MM.1S (cell line): ENCODE results near the gene TSHR.

Experiments
- DNase-seq: peaks from one replicate; pipeline ENCODE4 v3.0.0-alpha.2; 2015
- H2AFZ ChIP-seq: fragments of 300-600 bp; sonication (generic); 2 replicates; pipeline ENCODE4 v1.6.0; 2016; ENCODE audit warnings: antibody characterized with exemption, low read length
- H3F3A ChIP-seq: fragments of 300-600 bp; sonication (generic); 2 replicates; pipeline ENCODE4 v1.6.1; 2016; ENCODE audit warnings: mild to moderate bottlenecking, antibody characterized with exemption, low read length, moderate library complexity, mixed read lengths; ENCODE audit not compliant: insufficient read depth
- H3K27ac ChIP-seq: fragments of 300-600 bp; sonication (generic); 2 replicates; pipeline ENCODE4 v1.5.1; 2016; ENCODE audit warnings: mild to moderate bottlenecking, low read length
- H3K27me3 ChIP-seq: fragments of 300-600 bp; sonication (generic); replicated peaks from 2 replicates; pipeline ENCODE4 v1.6.0; 2016; ENCODE audit warnings: low read length; ENCODE audit not compliant: insufficient read depth
- H3K36me3 ChIP-seq: fragments of 300-600 bp; sonication (generic); replicated peaks from 2 replicates; pipeline ENCODE4 v1.6.1; 2016; ENCODE audit warnings: mild to moderate bottlenecking, low read length, mixed read lengths; ENCODE audit not compliant: insufficient read depth
- H3K4me1 ChIP-seq: fragments of 300-600 bp; sonication (generic); 2 replicates; pipeline ENCODE4 v1.6.1; 2016; ENCODE audit warnings: low read length, mixed read lengths
- H3K4me2 ChIP-seq: fragments of 300-600 bp; sonication (generic); 2 replicates; pipeline ENCODE4 v1.6.0; 2016; ENCODE audit warnings: low read depth, low read length
- H3K4me3 ChIP-seq: fragments of 300-600 bp; sonication (generic); 2 replicates; pipeline ENCODE4 v1.5.1; 2016; ENCODE audit warnings: low read length, mixed read lengths
- H3K79me2 ChIP-seq: fragments of 300-600 bp; sonication (generic); 2 replicates; pipeline ENCODE4 v1.6.1; 2016; ENCODE audit warnings: mixed run types, low read length, mixed read lengths
- H3K9ac ChIP-seq: fragments of 300-600 bp; sonication (generic); 2 replicates; pipeline ENCODE4 v1.6.1; 2016; ENCODE audit warnings: low read length, mixed read lengths
- H3K9me2 ChIP-seq: fragments of 300-600 bp; sonication (generic); replicated peaks from 2 replicates; pipeline ENCODE4 v1.6.1; 2016; ENCODE audit warnings: mild to moderate bottlenecking, low read length, mixed read lengths; ENCODE audit not compliant: insufficient read depth
- H3K9me3 ChIP-seq: fragments of 300-600 bp; sonication (generic); replicated peaks from 2 replicates; pipeline ENCODE4 v1.6.1; 2016; ENCODE audit warnings: mild to moderate bottlenecking, low read length, mixed read lengths; ENCODE audit not compliant: insufficient read depth
- H4K20me1 ChIP-seq: fragments of 300-600 bp; sonication (generic); 2 replicates; pipeline ENCODE4 v1.6.1; 2016; ENCODE audit warnings: mild to moderate bottlenecking, low read length, moderate library complexity, mixed read lengths; ENCODE audit not compliant: insufficient read depth
- CTCF ChIP-seq: fragments of 300-600 bp; sonication (generic); IDR thresholded peaks from 2 replicates; pipeline ENCODE4 v1.5.1; 2016; ENCODE audit warnings: antibody characterized with exemption, low read length, mixed read lengths
- EZH2 ChIP-seq: fragments of 300-600 bp; sonication (generic); optimal IDR thresholded peaks from 2 replicates; pipeline ENCODE3; 2017; ENCODE audit warnings: low read depth, mild to moderate bottlenecking, antibody characterized with exemption, low read length, mixed read lengths
- EZH2phosphoT487 ChIP-seq: fragments of 300-600 bp; sonication (generic); IDR thresholded peaks from 2 replicates; pipeline ENCODE4 v1.6.1; 2018; ENCODE audit warnings: antibody characterized with exemption, low read length

The TSHR gene

DNA sequence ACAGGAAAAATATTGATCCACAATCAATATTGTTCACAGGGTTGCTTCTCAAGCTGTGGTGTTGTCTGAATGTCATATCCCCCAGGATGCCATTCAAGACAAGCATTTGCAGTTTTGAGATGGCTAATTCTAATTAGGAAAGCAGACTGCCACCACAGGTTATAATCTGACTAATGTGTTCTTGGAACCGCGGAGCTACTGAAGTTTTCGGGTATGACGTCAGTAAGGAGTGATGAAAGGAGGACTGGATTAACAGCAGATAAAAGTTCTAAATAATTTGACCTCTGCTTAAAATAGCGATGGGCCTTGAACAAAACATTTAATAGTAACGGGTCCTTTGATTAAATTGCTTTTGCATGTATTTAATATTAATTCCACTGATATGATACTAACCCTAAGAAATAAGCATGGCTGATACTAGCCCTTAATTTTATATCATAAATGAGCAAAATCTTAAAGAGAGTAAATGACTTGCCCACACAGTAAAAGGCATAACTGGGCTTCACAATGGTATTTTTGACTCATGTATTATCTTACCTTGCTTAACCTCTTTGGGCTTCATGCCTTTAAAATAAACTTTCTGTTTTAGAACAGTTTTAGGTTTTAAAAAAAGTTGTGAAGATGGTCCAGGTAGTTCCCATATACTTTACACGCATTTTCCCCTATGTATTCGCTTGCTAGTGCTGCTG, 50.3 kb downstream of the TSHR start:
- Histone ChIP-seq H3K27me3 (no peaks in the 10 kb centered on the region), H3K9me3 (no peaks in the 10 kb centered on the region), H4K20me1 (no peaks in the 10 kb centered on the region), H3K79me2 (no peaks in the 10 kb centered on the region), H2AFZ (no peak overlapping the region), H3K36me3 (no peaks in the 10 kb centered on the region), H3F3A (no peaks in the 10 kb centered on the region), H3K27ac (no peak overlapping the region), H3K4me1 (no peaks in the 10 kb centered on the region), H3K4me2 (no peak overlapping the region), H3K9me2 (no peaks in the 10 kb centered on the region), H3K9ac (no peak overlapping the region), H3K4me3 (no peak overlapping the region)
- no peak for DNase-seq
- no peak for TF ChIP-seq EZH2phosphoT487
- TF ChIP-seq EZH2 = no peak
- TF ChIP-seq CTCF = no peak

GRCh38 chr14:81006266-81006665, 50.8 kb downstream of the TSHR start:
- Histone ChIP-seq H3K79me2 (no peaks in the 10 kb centered on the region), H3K27ac (no peak overlapping the region), H3K9ac (no peak overlapping the region), H3K27me3 (no peaks in the 10 kb centered on the region), H3F3A (no peaks in the 10 kb centered on the region), H3K9me2 (no peaks in the 10 kb centered on the region), H3K36me3 (no peaks in the 10 kb centered on the region), H3K4me3 (no peak overlapping the region), H3K4me2 (no peak overlapping the region), H3K9me3 (no peaks in the 10 kb centered on the region), H4K20me1 (no peaks in the 10 kb centered on the region), H3K4me1 (no peaks in the 10 kb centered on the region), H2AFZ (no peak overlapping the region)
- TF ChIP-seq EZH2phosphoT487 = no peak
- TF ChIP-seq CTCF = no peak
- no peak for TF ChIP-seq EZH2
- no peak for DNase-seq

- Histone ChIP-seq H3K36me3 (no peaks in the 10 kb centered on the region), H3K27ac (no peak overlapping the region), H3K9me2 (no peaks in the 10 kb centered on the region), H3K9me3 (no peaks in the 10 kb centered on the region), H3K4me2 (no peak overlapping the region), H3K4me1 (no peaks in the 10 kb centered on the region), H3F3A (no peaks in the 10 kb centered on the region), H3K9ac (no peak overlapping the region), H2AFZ (no peak overlapping the region), H3K79me2 (no peaks in the 10 kb centered on the region), H3K4me3 (no peak overlapping the region), H4K20me1 (no peaks in the 10 kb centered on the region), H3K27me3 (no peaks in the 10 kb centered on the region)
- TF ChIP-seq CTCF (no peak), EZH2 (no peak), EZH2phosphoT487 (no peak)
- no peak for DNase-seq
These were observed 51.7 kb downstream of the TSHR start for GRCh38 chr14:81007131-81007530.
